ENCODE results near the gene SIN3A.
A peak's percentile ranks its signal among the peaks of the same experiment; 100 is the strongest.
"Not testable (repeated sequence)": the region's sequence is repeated elsewhere in the genome, so short reads cannot be mapped to it uniquely, and the experiment has no call there.

The SIN3A gene

DNA sequence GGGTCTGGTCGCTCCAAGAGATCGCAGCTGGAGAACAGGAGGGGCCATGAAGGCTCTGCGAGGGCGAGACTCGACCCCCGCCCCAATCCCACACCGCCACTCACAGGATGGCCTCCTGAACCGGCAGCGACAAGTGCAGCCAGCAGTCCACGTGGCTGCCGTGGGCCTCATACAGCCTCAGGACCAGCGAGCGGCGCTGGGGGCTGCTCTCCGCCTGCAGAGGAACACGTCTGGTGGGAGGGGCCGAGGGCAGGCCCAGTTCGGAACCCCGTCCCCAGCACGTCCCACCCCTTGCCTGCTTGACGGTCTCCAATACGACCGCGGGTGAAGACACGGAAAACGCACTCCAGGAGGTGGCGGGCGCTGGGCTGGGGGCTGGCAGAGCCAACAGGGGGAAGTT lies 95.5 kb downstream of the SIN3A start:
- DNase-seq (ENCODE audit: low spot score), result no peak

DNA sequence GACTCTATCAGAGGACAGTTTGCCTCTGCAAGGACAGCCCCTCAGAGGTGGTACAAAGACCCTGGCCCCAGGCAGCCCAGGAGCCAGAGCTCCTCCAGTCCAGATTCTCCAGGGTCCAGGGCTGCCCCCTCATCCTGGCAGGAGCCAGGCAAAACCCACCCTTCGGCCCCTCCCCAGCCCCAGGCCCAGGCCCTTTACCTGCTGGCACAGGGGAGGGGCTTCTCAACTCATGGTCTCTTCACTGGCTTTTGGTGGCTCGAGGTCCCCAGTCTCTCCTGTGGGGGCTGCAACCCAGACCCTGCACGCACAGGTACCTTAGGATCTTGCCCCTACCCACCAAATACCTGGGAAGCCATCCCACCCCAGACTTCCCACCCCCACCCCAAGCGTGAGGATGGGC lies 96.1 kb downstream of the SIN3A start:
- no peak for DNase-seq (ENCODE audit: low spot score)

DNA sequence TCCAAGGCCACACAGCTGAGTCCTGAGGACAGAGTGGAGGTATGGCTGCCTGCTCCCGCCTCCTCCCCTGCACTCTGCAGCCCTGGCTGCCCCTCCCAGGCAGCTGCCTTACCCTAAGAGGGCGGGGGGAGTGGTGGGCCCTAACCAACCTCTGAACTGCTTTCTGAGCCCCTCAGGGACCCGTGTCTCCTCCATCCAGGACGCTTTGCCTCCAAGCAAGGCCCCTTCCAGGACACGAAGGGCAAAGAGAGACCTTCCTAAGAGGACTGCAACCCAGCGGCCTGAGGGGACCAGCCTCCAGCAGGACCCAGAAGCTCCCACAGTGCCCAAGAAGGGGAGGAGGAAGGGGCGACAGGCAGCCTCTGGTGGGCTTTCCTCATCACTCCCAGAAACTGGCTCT lies 97.0 kb downstream of the SIN3A start:
- DNase-seq (ENCODE audit: low spot score), result no peak

DNA sequence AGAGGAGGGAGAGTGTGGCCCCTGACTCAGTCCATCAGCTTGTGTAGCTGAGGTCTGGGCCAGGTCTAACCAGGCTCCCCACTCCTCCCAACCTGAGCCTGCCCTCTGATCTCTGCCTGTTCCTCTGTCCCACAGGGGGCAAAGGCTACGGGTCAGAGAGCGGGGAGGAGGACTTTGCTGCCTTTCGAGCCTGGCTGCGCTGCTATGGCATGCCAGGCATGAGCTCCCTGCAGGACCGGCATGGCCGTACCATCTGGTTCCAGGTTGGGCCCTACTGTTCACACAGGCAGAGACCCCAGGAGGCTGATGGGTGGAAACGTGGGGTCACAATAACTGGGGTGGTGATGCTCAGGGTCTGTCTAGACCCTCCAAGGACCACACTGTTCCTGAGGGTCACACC lies 97.9 kb downstream of the SIN3A start:
- no peak for DNase-seq (ENCODE audit: low spot score)

DNA sequence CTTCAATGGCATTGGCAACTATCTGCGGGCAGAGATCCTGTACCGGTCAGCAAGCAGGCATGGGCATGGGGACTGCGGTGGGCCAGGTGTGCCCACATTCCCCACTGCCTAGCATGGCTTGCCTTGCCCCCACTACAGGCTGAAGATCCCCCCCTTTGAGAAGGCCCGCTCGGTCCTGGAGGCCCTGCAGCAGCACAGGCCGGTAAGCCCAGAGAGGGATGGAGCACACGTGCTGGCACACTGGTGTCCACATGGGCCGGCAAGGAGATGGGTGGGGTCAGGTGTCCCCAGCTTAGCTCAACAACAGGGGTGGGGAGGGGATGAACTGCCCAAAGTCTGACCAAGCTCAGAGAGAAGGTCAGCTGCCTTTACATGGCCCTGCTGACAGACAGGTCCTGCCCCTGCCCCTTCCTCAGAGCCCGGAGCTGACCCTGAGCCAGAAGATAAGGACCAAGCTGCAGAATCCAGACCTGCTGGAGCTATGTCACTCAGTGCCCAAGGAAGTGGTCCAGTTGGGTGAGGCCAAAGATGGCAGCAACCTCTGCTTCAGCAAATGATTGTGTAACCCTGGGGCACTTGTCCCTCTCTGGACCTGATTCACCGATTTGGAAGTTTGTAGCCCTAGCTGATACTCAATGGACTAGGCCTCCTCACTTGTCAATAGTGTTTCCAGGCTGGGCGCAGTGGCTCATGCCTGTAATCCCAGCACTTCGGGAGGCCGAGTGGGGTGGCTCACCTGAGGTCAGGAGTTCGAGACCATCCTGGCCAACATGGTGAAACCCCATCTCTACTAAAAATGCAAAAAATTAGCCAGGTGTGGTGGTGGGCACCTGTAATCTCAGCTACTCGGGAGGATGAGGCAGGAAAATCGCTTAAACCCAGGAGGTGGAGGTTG lies 99.1 kb downstream of the SIN3A start:
- DNase-seq (ENCODE audit: low spot score), result no peak

DNA sequence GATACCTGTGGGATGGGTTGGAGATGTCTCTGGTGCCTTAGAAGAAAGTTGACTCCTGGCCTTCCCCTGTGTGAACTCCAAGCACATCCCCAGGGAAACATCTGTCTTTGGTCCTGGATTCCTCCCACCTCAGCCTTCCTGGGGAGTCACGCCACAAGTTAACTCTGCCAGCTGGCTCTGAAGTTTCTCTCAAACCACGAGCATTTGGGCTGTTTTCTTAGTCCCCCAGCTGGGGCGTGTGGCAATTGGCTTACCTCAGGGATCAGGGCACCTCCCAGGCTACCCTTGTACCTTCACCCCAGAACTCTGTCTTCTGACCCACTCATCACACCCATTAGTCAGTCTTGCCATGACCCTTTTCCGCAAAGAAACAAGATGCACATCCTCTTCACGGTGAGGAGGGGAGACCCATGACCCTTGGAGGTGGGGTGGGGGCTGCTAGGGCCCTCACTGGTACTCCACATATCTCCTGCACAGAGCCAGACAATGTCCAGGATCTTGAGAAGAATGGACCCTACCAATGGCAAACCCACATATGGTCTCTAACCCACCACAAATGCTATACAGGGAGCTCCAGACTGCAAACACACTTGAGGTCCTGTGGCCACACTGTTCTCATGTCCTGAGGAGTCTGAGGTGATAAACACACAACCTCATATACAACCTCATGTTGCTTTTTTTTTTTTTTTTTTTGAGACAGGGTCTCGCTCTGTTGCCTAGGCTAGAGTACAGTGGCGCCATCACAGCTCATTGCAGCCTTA lies 100.7 kb downstream of the SIN3A start:
- DNase-seq (ENCODE audit: low spot score), result peak; percentile 33

DNA sequence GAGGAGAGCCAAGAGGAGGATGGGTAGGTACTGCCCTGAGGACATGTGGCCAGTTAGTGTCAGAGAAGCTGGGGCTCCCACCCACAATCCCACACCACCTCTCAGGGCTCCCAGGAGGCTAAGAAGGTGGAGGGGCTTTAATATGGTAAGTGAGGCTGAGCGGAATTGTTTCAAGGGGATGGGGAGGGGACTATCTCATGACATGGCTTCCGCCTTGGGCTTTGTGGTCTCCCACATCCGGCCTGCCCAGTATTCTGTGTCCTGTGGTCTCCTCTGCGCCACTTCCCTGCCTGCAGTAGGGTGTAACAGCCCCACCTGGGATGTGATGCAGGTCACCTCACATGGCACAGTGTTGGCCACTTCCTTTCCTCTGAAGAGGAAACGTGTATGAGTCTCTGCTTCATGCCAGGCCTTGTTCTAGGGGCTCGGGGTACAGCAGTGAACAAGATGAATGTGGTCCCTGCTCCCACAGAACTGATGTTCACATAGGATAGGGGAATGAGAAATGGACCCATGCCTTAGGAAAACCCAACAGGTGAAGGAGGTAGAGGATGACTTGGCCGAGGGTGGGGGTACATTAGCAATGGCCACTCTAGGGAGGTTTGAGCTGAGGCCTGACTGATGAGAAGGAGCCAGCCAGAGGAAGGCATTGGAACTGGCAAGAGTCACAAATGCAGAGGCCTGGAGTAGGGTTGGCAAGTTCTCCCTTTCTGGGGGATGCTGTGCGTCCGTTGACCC lies 101.5 kb downstream of the SIN3A start:
- DNase-seq (ENCODE audit: low spot score), result peak; percentile 94

DNA sequence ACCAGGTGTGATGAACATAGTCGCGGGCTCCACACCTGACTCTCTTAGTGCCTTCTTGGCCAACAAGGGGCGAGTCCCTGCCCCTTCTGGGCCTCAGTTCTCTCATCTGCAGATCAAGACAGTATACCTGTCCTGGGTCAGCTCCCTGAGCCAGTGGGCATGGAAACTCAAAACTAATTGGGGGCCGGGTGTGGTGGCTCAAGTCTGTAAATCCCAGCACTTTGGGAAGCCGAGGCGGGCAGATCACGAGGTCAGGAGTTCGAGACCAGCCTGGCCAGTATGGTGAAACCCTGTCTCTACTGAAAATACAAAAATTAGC lies 102.2 kb downstream of the SIN3A start:
- not testable (repeated sequence) for DNase-seq (ENCODE audit: low spot score)

DNA sequence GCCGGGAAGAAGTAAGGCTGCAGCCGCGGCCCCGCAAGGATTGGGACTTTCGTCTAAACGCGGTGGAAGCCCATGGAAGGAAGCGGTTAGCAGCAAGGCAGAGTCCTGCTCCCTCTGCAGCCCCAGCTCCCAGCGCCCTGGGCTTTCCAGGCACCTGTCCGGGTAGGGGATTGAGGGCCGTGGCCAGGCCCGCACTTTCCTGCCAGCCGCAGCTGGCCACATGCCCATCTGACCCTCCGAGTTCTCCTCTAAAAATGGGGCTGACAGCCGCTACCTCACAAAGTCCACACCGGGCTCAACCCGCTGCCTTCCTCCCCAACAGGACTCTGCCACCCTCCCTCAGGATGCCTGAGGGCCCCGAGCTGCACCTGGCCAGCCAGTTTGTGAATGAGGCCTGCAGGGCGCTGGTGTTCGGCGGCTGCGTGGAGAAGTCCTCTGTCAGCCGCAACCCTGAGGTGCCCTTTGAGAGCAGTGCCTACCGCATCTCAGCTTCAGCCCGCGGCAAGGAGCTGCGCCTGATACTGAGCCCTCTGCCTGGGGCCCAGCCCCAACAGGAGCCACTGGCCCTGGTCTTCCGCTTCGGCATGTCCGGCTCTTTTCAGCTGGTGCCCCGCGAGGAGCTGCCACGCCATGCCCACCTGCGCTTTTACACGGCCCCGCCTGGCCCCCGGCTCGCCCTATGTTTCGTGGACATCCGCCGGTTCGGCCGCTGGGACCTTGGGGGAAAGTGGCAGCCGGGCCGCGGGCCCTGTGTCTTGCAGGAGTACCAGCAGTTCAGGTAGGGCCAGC lies 102.7 kb downstream of the SIN3A start:
- DNase-seq (ENCODE audit: low spot score), result peak; percentile 38

DNA sequence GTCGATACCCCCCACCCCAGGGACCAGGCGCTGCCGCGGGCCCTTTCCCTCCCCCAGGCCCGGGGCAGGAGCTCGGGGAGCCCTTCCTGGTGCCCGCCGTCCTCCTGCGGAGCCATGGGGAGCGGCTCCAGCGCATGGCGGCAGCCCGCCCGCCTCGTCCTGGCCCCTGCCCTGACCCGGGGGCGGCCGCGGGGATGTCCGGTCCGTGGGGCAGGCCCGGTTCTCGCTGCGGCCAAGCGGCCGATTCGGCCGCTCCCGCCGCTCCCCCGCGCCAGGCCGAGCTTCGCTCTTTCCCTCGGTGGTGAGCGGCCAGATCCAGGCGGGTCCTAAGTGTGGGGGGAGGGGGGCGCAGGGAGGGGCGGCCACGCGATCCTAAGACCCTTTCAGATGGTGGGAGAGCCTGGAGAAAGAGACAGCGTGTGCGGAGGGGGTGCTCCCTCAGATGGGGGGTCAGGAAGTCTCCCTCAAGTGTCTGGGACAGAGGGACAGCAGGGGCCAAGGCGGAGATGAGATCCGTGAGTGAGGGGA lies 103.4 kb downstream of the SIN3A start:
- no peak for DNase-seq (ENCODE audit: low spot score)

DNA sequence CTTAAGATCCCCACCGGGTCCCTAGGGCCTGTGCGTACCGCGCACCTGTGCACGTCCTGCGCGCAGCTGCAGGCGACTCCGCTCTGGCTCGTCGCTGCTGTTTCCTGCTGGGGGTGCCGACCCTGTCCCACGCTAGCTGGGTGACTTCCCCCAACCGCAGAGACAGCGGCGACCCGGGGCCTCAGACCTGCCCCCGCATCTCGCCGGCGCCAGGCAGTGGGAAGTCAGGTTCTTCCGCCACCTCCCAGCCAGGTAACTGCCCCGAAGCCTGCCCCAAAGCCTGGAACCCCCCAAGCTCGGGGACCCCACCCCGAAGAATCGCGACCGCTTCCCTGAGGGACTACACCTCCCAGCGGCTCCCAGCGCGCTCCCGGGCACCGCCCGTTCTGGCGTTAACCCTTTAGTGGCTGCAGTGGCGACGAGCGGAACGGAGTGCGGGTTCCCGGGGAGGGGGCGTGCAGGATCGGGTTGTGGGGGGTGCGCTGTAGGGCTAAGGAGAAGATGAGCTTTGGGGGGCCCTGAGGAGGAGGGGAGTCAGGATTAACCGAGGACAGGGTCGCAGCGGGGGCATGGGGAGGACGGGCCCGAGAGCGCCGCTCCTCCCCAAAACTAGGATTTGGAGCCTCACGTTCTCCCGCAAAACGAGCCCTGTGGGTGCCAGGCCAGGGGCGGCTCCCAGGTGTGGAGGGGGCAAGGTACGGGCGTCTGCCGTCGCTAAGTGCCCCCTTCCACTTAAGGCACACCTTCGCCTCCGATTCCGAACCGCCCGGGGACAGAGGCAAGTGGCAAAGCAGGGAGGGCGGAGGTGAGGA lies 104.1 kb downstream of the SIN3A start:
- no peak for DNase-seq (ENCODE audit: low spot score)

DNA sequence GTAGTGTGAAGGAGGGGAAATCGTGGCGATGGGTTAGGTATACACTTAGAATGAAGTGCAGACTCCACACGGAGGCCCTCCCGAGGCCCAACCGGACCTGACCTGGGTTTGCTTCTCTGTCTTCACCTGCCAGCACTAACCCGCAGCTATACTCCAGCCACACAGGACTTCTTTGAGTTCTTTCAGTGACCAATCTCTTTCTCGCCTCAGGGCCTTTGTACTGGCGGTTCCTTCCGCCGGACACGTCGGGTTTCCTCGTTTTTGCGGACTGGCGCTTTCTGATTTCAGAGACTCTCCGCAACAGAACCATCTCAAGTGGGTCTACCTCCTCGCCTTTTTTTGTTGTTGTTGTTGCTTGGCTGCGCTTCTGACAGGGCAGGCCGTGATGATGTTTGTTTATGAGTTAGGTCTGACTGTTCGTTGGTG lies 104.7 kb downstream of the SIN3A start, which contains the start of gene NEIL1:
NEIL1 (plus strand) TSS at position 244 of the 426 bp plus-strand sequence. CDS start 1,867 bp downstream, outside the sequence.
- peak; percentile 96 for DNase-seq (ENCODE audit: low spot score)

DNA sequence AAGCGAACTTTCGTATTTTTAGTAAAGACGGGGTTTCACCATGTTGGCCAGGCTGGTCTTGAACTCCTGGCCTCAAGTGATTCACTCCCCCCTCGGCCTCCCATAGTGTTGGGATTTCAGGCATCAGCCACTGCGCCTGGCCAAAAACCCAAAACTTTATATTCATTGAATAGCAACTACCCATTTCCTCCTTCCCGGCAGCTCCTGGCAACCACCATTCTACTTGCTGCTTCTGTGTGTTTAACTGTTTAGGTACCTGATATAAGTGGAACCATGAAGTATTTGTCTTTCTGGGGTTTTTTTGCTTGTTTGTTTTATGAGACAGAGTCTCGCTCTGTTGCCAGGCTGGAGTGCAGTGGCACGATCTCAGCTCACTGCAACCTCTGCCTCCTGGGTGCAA lies 107.5 kb downstream of the SIN3A start:
- not testable (repeated sequence) for DNase-seq (ENCODE audit: low spot score)

DNA sequence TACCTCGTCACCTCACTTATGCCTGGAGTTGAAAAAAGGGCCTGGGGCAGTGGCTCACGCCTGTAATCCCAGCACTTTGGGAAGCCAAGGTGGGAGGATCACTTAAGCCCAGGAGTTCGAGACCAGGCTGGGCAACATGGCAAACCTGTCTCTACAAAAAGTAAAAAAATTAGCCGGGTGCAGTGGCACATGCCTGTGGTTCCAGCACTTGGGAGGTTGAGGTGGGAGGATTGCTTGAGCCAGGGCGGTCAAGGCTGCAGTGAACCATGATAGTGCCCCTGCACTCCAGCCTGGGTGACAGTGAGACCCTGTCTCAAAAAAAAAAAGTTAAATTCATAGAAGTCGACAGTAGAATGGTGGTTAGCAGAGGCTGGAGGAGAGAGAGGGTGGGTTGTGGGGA lies 109.3 kb downstream of the SIN3A start:
- no peak for DNase-seq (ENCODE audit: low spot score)

DNA sequence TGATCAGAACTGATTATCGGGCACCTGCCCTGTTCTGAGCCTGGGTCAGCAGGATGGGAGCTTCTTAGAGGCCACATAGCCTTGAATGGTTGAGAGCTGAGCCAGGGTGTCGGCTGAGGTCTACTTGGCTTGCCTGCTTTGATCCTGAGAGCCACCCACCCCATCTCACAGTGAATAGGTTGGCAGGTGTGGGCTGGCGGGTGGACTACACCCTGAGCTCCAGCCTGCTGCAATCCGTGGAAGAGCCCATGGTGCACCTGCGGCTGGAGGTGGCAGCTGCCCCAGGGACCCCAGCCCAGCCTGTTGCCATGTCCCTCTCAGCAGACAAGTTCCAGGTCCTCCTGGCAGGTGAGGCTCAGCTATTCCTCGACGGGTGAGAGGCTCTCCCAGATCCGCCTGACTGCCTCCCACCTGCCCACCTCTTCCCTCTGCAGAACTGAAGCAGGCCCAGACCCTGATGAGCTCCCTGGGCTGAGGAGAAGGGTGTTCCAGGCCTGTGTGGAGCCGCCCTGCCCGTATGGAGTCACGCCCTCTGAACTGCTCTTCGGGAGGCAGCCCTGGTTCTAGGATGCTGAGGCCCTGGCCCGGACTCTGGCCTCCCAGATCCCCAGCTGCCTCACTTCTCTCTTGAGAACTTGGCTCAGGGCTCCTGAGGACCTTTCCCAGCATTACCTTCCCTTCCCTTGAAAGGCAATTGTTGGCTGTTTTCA lies 111.8 kb downstream of the SIN3A start:
- DNase-seq (ENCODE audit: low spot score), result no peak

DNA sequence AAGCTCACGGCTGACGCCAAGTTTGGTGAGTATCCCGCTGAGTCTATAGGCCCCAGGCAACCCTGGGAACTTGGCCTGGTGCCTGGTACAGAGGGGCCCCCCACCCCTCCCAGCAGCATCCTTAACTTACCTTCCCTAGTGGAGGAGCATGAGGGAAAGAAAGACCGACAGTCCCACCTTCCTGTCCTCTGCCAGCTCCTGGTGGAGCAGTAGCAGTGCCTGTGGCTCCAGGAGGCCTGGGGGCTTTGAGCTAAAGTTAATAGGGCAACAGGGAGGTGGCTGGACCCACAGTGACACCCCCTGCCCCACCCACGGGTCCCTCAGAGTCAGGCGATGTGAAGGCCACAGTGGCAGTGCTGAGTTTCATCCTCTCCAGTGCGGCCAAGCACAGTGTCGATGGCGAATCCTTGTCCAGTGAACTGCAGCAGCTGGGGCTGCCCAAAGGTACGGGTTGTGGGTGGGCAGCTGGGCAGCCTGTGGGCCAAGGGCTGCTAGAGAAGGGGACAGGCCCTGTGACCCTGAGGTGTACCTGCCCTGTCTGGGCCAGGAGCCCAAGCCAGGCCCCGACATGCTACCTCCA lies 112.7 kb downstream of the SIN3A start:
- no peak for DNase-seq (ENCODE audit: low spot score)

DNA sequence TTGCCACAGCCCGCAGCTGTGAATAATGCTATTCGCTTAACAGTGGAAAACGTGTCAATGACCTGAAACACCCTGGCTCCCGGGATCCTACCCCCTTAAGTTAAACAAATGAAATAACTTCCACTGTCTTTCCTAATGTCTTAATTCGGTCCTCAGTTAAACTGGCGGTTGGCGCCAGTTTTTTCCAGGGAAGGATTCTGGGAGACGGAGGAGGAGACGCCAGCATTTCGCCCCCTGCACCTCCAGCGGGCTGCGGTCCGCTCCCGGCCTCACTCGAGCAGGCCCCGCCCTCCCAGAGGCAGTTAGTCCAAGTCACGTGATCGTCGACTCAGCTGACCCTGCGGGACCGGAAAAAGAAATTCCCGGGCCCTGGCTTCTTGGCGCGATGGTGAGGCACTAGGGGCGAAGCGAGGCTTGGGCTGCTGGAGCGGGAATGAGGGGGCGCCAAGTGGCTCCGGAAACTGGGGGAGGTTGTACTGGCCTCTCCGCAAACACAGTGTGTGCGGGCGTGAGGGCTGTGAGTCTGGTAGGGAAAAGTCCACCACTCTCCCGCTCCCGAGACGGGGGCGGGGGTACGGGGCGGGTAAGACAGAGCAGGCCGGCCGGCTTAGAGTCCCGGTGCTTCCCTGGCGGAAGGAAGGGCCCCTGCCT lies 115.7 kb downstream of the SIN3A start, which contains the start of gene COMMD4:
COMMD4 (plus strand) TSS at position 359 of the 651 bp plus-strand sequence; CDS start at position 386, 27 bp downstream.
- DNase-seq (ENCODE audit: low spot score), result peak; percentile 91

DNA sequence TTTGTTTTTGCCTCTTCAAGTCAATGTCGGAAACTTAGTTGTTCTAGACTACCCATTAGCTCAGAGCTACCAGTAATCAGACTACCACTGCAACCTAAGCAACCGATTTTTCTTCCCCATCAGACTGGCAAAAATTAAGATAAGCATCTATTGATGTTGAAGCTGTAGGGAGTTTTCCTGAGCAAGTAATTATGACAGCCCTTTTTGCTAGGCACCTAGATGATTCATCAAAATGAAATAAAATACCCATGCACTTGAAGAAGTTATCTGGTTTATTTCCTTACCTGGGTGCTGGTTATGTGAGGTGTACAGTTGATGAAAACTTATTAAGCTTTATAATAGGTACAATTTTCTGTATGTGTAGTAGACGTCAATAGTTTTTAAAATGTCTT lies 116.2 kb downstream of the SIN3A start:
- DNase-seq (ENCODE audit: low spot score), result no peak

All from NAMALWA (cell line).